Esophagus muscularis mucosa (tissue), 4 donors: ENCODE measurements around the gene PCSK9. TPM values are rescaled to one million over a fixed set of nuclear protein-coding genes. Genes with fewer than 3 reads are reported as not detected.

Source experiments
- DNase-seq: peaks from one replicate; pipeline ENCODE4 v3.0.0-alpha.2; 2017; ENCODE audit errors: extremely low spot score
- H3K27ac ChIP-seq, 4 donors: fragments of 200-600 bp; sonication (generic); replicated peaks in 1 of 4; 1 replicate in 3 of 4; 2 replicates in 1 of 4; pipeline ENCODE4 v1.5.1; 2016 to 2019; ENCODE audit warnings: mild to moderate bottlenecking in 1 of 4
- H3K27me3 ChIP-seq, 4 donors: fragments of 200-600 bp; sonication (generic); one replicate each; pipeline versions ENCODE4 v1.5.1 to v1.6.0; 2016 to 2019
- H3K36me3 ChIP-seq, 4 donors: fragments of 200-600 bp; sonication (generic); one replicate each; pipeline ENCODE4 v1.5.1; 2016 to 2019
- H3K4me1 ChIP-seq, 4 donors: fragments of 200-600 bp; sonication (generic); one replicate each; pipeline ENCODE4 v1.5.1; 2016 to 2019
- H3K4me3 ChIP-seq, 4 donors: fragments of 200-600 bp; sonication (generic); 1 replicate in 2 of 4; 2 replicates in 2 of 4; pipeline ENCODE4 v1.5.1; 2016 to 2019; ENCODE audit warnings: mild to moderate bottlenecking in 4 of 4, moderate library complexity in 1 of 4
- H3K9me3 ChIP-seq, 4 donors: fragments of 200-600 bp; sonication (generic); 1 replicate in 3 of 4; 2 replicates in 1 of 4; pipeline ENCODE4 v1.5.1; 2016 to 2019
- EP300 ChIP-seq: sonication (generic); formaldehyde crosslinking; IDR thresholded peaks from one replicate; pipeline ENCODE4 v1.6.1; 2017; ENCODE audit warnings: antibody characterized with exemption
- POLR2A ChIP-seq: fragments of 450-650 bp; IDR thresholded peaks from one replicate; pipeline ENCODE4 v1.6.1; 2017; ENCODE audit warnings: antibody characterized with exemption, moderate library complexity, mild to moderate bottlenecking, low read depth
- POLR2AphosphoS5 ChIP-seq, 2 donors: sonication (generic); formaldehyde crosslinking; IDR thresholded peaks; one replicate each; pipeline ENCODE4 v1.6.1; 2017; ENCODE audit warnings: antibody characterized with exemption in 2 of 2
- WGBS: methylation state at CpG from one replicate; pipeline ENCODE4 v1.1.5; 2018; 5-methylcytosine and 5-hydroxymethylcytosine counted together
- intact Hi-C: fragments of 100-400 bp; cut with DNase I; formaldehyde crosslinking; loops from one replicate; pipeline ENCODE4 v1.15.1; 2023
- total RNA-seq, 4 donors: library from RNA; depleted of rRNA; stranded (reverse); fragments of >200 nt; gene quantifications; one replicate each; pipeline versions ENCODE4 v1.1.0 to v1.2.1, GENCODE V29; 2016
- TF ChIP-seq, protein P1 (sequence below), 3 experiments: fragments of 200-600 bp in 2 of 3; fragments of 450-650 bp in 1 of 3; sonication (generic) in 2 of 3; IDR thresholded peaks; one replicate each; pipeline ENCODE4 v1.5.1; 2017 to 2019; ENCODE audit warnings: antibody characterized with exemption in 3 of 3, mild to moderate bottlenecking in 2 of 3, moderate library complexity in 1 of 3

The PCSK9 gene
- total RNA-seq, 4 donors from 2014 or later = 0.17 to 0.29 TPM; not detected in 2

DNA sequence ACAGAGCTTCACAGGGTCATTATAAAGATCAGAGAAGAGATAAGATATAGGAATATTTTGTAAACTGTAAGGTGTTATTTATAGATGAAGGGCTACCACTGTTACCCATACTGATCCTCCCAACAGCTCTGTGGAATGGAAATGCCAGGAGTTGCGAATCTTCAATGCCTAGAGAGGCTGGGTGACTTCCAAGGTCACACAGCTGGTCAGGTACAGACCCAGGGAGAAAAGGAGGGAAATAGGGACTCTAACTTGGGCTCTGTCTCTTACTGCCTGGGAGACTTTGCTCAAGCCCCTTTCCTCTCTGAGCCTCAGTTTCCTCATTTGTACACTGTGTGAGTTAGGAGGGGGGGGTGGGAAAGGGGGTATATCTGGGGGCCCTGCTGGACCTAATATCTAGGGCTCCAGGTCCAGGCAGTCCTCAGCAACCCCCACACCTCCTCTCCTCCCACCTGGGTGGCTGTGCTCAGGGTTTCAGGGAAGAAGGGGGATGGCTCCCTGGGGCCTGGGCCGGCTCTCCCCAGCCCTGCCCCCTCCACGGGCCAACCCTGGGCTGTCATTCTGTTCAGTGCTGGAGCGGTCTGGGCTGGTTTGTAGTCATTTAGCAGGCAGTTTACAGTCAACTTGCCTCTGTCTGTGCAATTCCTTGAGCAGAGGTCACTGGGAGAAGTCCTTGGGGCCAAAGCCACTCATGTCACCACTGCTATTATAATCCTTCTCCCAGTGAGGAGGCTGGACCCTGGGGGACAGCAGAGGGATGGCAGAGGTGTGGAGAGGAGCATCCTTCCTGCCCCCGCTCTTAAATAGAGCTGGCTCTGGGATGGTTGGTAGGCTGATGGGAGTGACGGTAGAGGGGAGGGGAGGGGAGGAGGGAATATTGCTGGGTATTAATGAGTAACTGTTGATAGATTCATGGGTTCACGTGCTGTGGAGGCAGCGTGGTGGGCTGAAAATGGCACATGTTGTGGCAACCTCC, 39.0 kb upstream of the PCSK9 start:
- H3K36me3 ChIP-seq = no peaks in the 10 kb centered on the region

DNA sequence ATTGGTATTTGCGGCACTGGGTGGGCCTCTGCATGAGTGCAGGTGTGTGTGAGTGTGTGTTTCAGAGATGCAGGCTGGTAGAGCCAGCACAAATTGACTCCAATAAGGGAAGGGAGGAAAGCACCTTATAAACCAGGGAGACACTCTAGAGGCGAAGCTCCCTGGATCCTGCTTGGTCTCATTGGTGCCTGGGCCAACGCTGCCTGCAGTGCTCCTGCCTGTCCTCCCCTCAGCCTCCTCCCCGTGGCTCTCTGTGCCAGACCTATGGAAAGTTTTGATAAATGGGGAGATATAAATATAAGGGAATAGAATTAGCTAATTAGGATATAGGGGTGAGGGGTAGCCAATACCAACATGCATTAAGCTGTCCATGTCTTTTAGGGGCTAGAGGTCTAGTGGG, 38.0 kb upstream of the PCSK9 start:
- Histone ChIP-seq H3K9me3 (no peaks in the 10 kb centered on the region), H3K27ac (no peak overlapping the region), H3K27me3 (peaks cover 0 to 45% (median 13%) of the 10 kb centered on the region in 4 donors), H3K4me1 (peaks cover 8 to 9% (median 9%) of the 10 kb centered on the region in 4 donors), H3K36me3 (no peaks in the 10 kb centered on the region), H3K4me3 (no peak overlapping the region)
- intact Hi-C loops = no loop called here
- 83% methylated on average over 4 of the region's 4 CpGs for WGBS
- DNase-seq = no peak
- TF ChIP-seq EP300 = no peak
- TF ChIP-seq, protein P1, sequence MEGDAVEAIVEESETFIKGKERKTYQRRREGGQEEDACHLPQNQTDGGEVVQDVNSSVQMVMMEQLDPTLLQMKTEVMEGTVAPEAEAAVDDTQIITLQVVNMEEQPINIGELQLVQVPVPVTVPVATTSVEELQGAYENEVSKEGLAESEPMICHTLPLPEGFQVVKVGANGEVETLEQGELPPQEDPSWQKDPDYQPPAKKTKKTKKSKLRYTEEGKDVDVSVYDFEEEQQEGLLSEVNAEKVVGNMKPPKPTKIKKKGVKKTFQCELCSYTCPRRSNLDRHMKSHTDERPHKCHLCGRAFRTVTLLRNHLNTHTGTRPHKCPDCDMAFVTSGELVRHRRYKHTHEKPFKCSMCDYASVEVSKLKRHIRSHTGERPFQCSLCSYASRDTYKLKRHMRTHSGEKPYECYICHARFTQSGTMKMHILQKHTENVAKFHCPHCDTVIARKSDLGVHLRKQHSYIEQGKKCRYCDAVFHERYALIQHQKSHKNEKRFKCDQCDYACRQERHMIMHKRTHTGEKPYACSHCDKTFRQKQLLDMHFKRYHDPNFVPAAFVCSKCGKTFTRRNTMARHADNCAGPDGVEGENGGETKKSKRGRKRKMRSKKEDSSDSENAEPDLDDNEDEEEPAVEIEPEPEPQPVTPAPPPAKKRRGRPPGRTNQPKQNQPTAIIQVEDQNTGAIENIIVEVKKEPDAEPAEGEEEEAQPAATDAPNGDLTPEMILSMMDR (IDR thresholded peaks at IDR 0.05) = no peak
- TF ChIP-seq POLR2AphosphoS5 (IDR thresholded peaks at IDR 0.05) = no peak
- TF ChIP-seq POLR2A = no peak

More for the DNA sequence above, 39.0 kb upstream of the PCSK9 start:
- no peak for DNase-seq
- 70% methylated on average over 7 of the region's 8 CpGs for WGBS
- intact Hi-C loops = no loop called here
- Histone ChIP-seq H3K4me1 (peaks cover 9 to 11% (median 11%) of the 10 kb centered on the region in 4 donors), H3K4me3 (no peak overlapping the region), H3K27me3 (peaks cover 0 to 54% (median 18%) of the 10 kb centered on the region in 4 donors), H3K27ac (no peak overlapping the region), H3K9me3 (no peaks in the 10 kb centered on the region)
- TF ChIP-seq, protein P1 (IDR thresholded peaks at IDR 0.05) = no peak
- TF ChIP-seq POLR2AphosphoS5 (IDR thresholded peaks at IDR 0.05) (no peak), POLR2A (no peak), EP300 (no peak)

DNA sequence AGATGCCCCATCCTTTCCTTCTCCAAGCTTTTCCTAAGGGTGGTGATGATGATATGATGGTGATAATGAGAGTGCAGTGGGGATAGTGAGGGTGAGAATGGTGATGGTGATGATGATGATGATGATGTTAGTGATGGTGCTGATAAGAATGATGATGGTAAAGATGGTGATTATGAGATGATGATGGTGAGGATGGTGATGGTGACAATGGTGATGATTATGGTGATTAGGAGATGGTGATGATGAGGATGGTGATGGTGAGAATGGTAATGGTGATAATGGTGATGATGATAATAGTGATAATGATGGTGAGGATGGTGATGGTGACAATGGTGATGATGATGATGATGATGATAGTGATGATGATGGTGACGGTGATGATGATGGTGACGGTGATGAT, 36.7 kb upstream of the PCSK9 start:
- intact Hi-C loops = no loop called here
- Histone ChIP-seq H3K36me3 (no peaks in the 10 kb centered on the region), H3K27ac (no peak overlapping the region), H3K4me1 (no peaks in the 10 kb centered on the region), H3K9me3 (no peaks in the 10 kb centered on the region), H3K27me3 (peaks cover 0 to 31% (median 4%) of the 10 kb centered on the region in 4 donors), H3K4me3 (no peak overlapping the region)
- DNase-seq = no peak
- no peak for TF ChIP-seq POLR2AphosphoS5 (IDR thresholded peaks at IDR 0.05)
- TF ChIP-seq, protein P1 (IDR thresholded peaks at IDR 0.05) = no peak
- no peak for TF ChIP-seq EP300
- TF ChIP-seq POLR2A = no peak
- 45% methylated on average over 2 of the region's 2 CpGs for WGBS

DNA sequence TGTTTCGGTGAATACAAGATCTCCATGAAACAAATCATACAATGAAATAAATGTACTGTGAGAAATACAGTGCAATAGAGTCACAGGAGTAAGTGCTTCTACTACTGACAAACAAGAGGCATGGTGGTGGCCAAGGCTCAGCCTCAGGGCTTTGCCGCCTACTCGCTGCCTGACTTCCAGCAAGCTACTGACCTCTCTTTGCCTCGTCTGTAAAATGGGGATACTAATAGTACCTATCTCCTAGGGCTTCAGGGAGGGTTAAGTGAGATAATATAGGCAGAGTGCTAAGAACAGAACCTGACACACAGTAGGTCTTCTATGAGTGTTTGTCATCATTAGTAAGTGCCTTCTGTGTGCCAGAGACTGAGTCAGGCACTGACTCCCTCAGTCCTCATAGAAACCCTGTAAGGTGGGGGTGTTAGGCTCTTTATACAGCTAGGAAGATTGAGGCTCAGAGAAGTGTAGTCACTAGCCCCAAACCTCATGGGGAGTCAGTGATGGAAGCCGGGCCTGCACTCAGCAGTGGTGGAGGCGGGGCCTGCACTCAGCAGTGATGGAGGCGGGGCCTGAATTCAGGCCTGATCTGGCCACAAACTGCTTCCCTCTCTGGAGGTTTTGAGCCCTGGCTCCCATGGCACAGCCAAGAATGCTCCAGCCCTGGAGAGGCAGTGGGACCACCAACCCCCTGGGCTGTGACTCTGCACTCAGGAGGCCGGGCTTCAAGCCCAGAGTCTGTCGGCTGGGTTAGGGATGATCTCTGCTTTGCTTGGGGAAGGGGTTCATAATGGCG, 33.8 kb upstream of the PCSK9 start:
- intact Hi-C loops = no loop called here
- Histone ChIP-seq H3K27ac (no peak overlapping the region), H3K9me3 (peaks cover 0 to 8% (median 0%) of the 10 kb centered on the region in 4 donors), H3K27me3 (peaks cover 0 to 5% (median 0%) of the 10 kb centered on the region in 4 donors), H3K4me3 (no peak overlapping the region), H3K36me3 (no peaks in the 10 kb centered on the region), H3K4me1 (no peaks in the 10 kb centered on the region)
- TF ChIP-seq, protein P1 (IDR thresholded peaks at IDR 0.05) = no peak
- TF ChIP-seq POLR2A = no peak
- no peak for TF ChIP-seq POLR2AphosphoS5 (IDR thresholded peaks at IDR 0.05)
- no peak for TF ChIP-seq EP300
- WGBS = 88% methylated on average over 7 of the region's 10 CpGs
- no peak for DNase-seq
